ENCODE results near the gene AACS. TPM values are rescaled to one million over a fixed set of nuclear protein-coding genes. Genes with fewer than 3 reads are reported as not detected.

The AACS gene
- total RNA-seq, 1 experiment from 2014 or later = 31.3 TPM

GRCh38 chr12:125113263-125113662, 48.0 kb downstream of the AACS start:
- peaks cover 27% of the 10 kb centered on the region for H3K36me3 Mint-ChIP-seq (ENCODE audit: insufficient read depth, unreplicated experiment)
- H3K4me1 ChIP-seq = no peaks in the 10 kb centered on the region
- H3K27ac Mint-ChIP-seq (ENCODE audit: unreplicated experiment) = no peak overlapping the region
- no peak for DNase-seq
- ChIA-PET CTCF (no interaction called here), POLR2A (no interaction called here)
- H3K4me3 Mint-ChIP-seq (ENCODE audit: unreplicated experiment) = no peak overlapping the region
- no peaks in the 10 kb centered on the region for H3K27me3 ChIP-seq (replicated peaks; ENCODE audit: control insufficient read depth, insufficient read depth, low read length)
- H3K9me3 ChIP-seq = no peaks in the 10 kb centered on the region
- no peak overlapping the region for H3K4me3 ChIP-seq (ENCODE audit: low read depth, low read length)
- no peaks in the 10 kb centered on the region for H3K9me3 Mint-ChIP-seq (ENCODE audit: unreplicated experiment)
- H3K4me1 Mint-ChIP-seq (ENCODE audit: low read depth, unreplicated experiment) = no peaks in the 10 kb centered on the region
- H3K27me3 Mint-ChIP-seq (ENCODE audit: insufficient read depth, unreplicated experiment) = no peaks in the 10 kb centered on the region
- BruUV-seq (replicated peaks) = no TSS peak
- TF ChIP-seq CTCF (IDR thresholded peaks at IDR 0.05; ENCODE audit: insufficient read depth in 1 of 2, low read depth in 1 of 2, low read length in 1 of 2, severe bottlenecking in 1 of 2, unreplicated experiment in 1 of 2) = no peak
- intact Hi-C loops (cut with micrococcal nuclease; ENCODE audit: unreplicated experiment) = no loop called here
- peaks cover under 1% of the 10 kb centered on the region; the same call in 1 of the 2 replicates for H3K36me3 ChIP-seq (ENCODE audit: control insufficient read depth, insufficient read depth, low read length)

GRCh38 chr12:125113789-125114188, 48.6 kb downstream of the AACS start:
- H3K4me3 Mint-ChIP-seq (ENCODE audit: unreplicated experiment) = no peak overlapping the region

GRCh38 chr12:125114365-125115141, 49.3 kb downstream of the AACS start:
- Mint-ChIP-seq H3K9me3 (ENCODE audit: unreplicated experiment) (no peaks in the 10 kb centered on the region), H3K4me3 (ENCODE audit: unreplicated experiment) (no peak overlapping the region), H3K36me3 (ENCODE audit: insufficient read depth, unreplicated experiment) (peaks cover 31% of the 10 kb centered on the region), H3K4me1 (ENCODE audit: low read depth, unreplicated experiment) (no peaks in the 10 kb centered on the region), H3K27me3 (ENCODE audit: insufficient read depth, unreplicated experiment) (no peaks in the 10 kb centered on the region), H3K27ac (ENCODE audit: unreplicated experiment) (no peak overlapping the region)
- ChIA-PET POLR2A (no interaction called here), CTCF (no interaction called here)
- DNase-seq = no peak
- Histone ChIP-seq H3K9me3 (no peaks in the 10 kb centered on the region), H3K4me1 (no peaks in the 10 kb centered on the region), H3K36me3 (ENCODE audit: control insufficient read depth, insufficient read depth, low read length) (peaks cover 2% of the 10 kb centered on the region; the same call in 1 of the 2 replicates), H3K27me3 (replicated peaks; ENCODE audit: control insufficient read depth, insufficient read depth, low read length) (no peaks in the 10 kb centered on the region), H3K4me3 (ENCODE audit: low read depth, low read length) (no peak overlapping the region)
- no peak for TF ChIP-seq CTCF (IDR thresholded peaks at IDR 0.05; ENCODE audit: insufficient read depth in 1 of 2, low read depth in 1 of 2, low read length in 1 of 2, severe bottlenecking in 1 of 2, unreplicated experiment in 1 of 2)
- BruUV-seq (replicated peaks) = no TSS peak
- intact Hi-C loops (cut with micrococcal nuclease; ENCODE audit: unreplicated experiment) = no loop called here

More at GRCh38 chr12:125113789-125114188, 48.6 kb downstream of the AACS start:
- Histone ChIP-seq H3K4me3 (ENCODE audit: low read depth, low read length) (no peak overlapping the region), H3K27me3 (replicated peaks; ENCODE audit: control insufficient read depth, insufficient read depth, low read length) (no peaks in the 10 kb centered on the region), H3K4me1 (no peaks in the 10 kb centered on the region), H3K9me3 (no peaks in the 10 kb centered on the region), H3K36me3 (ENCODE audit: control insufficient read depth, insufficient read depth, low read length) (peaks cover 2% of the 10 kb centered on the region; the same call in 1 of the 2 replicates)
- no peak for DNase-seq
- POLR2A ChIA-PET = no interaction called here
- TF ChIP-seq CTCF (IDR thresholded peaks at IDR 0.05; ENCODE audit: insufficient read depth in 1 of 2, low read depth in 1 of 2, low read length in 1 of 2, severe bottlenecking in 1 of 2, unreplicated experiment in 1 of 2) = no peak
- Mint-ChIP-seq H3K36me3 (ENCODE audit: insufficient read depth, unreplicated experiment) (peaks cover 30% of the 10 kb centered on the region), H3K4me1 (ENCODE audit: low read depth, unreplicated experiment) (no peaks in the 10 kb centered on the region), H3K27ac (ENCODE audit: unreplicated experiment) (no peak overlapping the region), H3K9me3 (ENCODE audit: unreplicated experiment) (no peaks in the 10 kb centered on the region), H3K27me3 (ENCODE audit: insufficient read depth, unreplicated experiment) (no peaks in the 10 kb centered on the region)
- no TSS peak for BruUV-seq (replicated peaks)
- CTCF ChIA-PET = no interaction called here
- intact Hi-C loops (cut with micrococcal nuclease; ENCODE audit: unreplicated experiment) = no loop called here
